Suprapubic skin (tissue), 4 donors: ENCODE results near the gene CUL1. TPM values are rescaled to one million over a fixed set of nuclear protein-coding genes. Genes with fewer than 3 reads are reported as not detected.

Experiments used
- DNase-seq, 2 donors: peaks; one replicate each; pipeline ENCODE4 v3.0.0-alpha.2; 2019; ENCODE audit warnings: low spot score in 2 of 2
- H3K27ac ChIP-seq: fragments of 200-600 bp; sonication (generic); one replicate; pipeline ENCODE4 v1.5.1; 2019
- H3K27me3 ChIP-seq: fragments of 200-600 bp; sonication (generic); one replicate; pipeline ENCODE4 v1.5.1; 2019
- H3K36me3 ChIP-seq: fragments of 200-600 bp; sonication (generic); one replicate; pipeline ENCODE4 v1.5.1; 2019
- H3K4me1 ChIP-seq: fragments of 200-600 bp; sonication (generic); one replicate; pipeline ENCODE4 v1.5.1; 2019
- H3K4me3 ChIP-seq: fragments of 200-600 bp; sonication (generic); one replicate; pipeline ENCODE4 v1.5.1; 2019; ENCODE audit warnings: mild to moderate bottlenecking
- H3K9me3 ChIP-seq: fragments of 200-600 bp; sonication (generic); one replicate; pipeline ENCODE4 v1.5.1; 2019
- EP300 ChIP-seq: sonication (generic); formaldehyde crosslinking; IDR thresholded peaks from one replicate; pipeline ENCODE4 v1.6.1; 2017; ENCODE audit warnings: antibody characterized with exemption
- POLR2A ChIP-seq, 2 donors: fragments of 450-650 bp; IDR thresholded peaks; one replicate each; pipeline ENCODE4 v1.6.1; 2017; ENCODE audit warnings: antibody characterized with exemption in 2 of 2, mild to moderate bottlenecking in 2 of 2, moderate library complexity in 2 of 2
- POLR2AphosphoS5 ChIP-seq, 3 donors: sonication (generic); formaldehyde crosslinking; IDR thresholded peaks; one replicate each; pipeline ENCODE4 v1.6.1; 2017; ENCODE audit warnings: antibody characterized with exemption in 3 of 3
- WGBS: methylation state at CpG from one replicate; pipeline ENCODE4 v1.1.5; 2018; 5-methylcytosine and 5-hydroxymethylcytosine counted together
- total RNA-seq, 4 donors: library from RNA; depleted of rRNA; stranded (reverse); fragments of >200 nt; gene quantifications; one replicate each; pipeline ENCODE4 v1.1.0, GENCODE V29; 2016
- TF ChIP-seq, protein P1 (sequence below), 2 donors: fragments of 200-600 bp in 1 of 2; fragments of 450-650 bp in 1 of 2; sonication (generic) in 1 of 2; IDR thresholded peaks; one replicate each; pipeline ENCODE4 v1.5.1; 2016 to 2019; ENCODE audit warnings: antibody characterized with exemption in 2 of 2, mild to moderate bottlenecking in 1 of 2, moderate library complexity in 1 of 2

Gene CUL1
- total RNA-seq, 4 donors from 2014 or later = 49.6 to 63.0 (median 56.6) TPM

DNA sequence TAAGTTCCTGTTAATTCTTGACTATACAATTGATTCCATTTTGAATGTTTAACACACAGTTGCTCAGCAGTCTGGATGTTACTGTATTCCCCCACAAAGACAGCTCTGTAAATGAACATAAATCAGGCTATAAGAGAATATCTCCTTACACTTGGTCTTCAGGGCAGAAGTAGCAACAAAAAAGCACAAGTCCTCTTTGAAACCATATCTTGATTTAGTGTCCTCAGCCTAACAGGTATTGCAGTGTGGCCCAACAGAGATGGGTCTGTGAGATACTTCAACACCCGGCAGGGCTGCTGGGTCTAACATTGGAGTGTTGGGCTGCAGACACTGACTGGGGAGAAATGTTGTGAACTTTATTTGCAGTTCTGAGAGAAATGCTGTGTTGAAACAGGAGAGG, 75.8 kb downstream of the CUL1 start:
- Histone ChIP-seq H3K36me3 (peaks cover 67% of the 10 kb centered on the region), H3K4me1 (no peaks in the 10 kb centered on the region), H3K27ac (no peak overlapping the region), H3K27me3 (no peaks in the 10 kb centered on the region), H3K4me3 (no peak overlapping the region), H3K9me3 (no peaks in the 10 kb centered on the region)
- DNase-seq = no peak
- 92% methylated on average over 1 of the region's 1 CpG for WGBS
- TF ChIP-seq POLR2AphosphoS5 (IDR thresholded peaks at IDR 0.05) (no peak), POLR2A (IDR thresholded peaks at IDR 0.05) (no peak)

- no peak overlapping the region for H3K4me3 ChIP-seq
- no peak overlapping the region for H3K27ac ChIP-seq
- WGBS = 92% methylated on average over 44 of the region's 44 CpGs
- no peak for DNase-seq
- H3K36me3 ChIP-seq = peaks cover 60% of the 10 kb centered on the region
- no peaks in the 10 kb centered on the region for H3K4me1 ChIP-seq
- H3K9me3 ChIP-seq = no peaks in the 10 kb centered on the region
- no peaks in the 10 kb centered on the region for H3K27me3 ChIP-seq
- TF ChIP-seq, protein P1, sequence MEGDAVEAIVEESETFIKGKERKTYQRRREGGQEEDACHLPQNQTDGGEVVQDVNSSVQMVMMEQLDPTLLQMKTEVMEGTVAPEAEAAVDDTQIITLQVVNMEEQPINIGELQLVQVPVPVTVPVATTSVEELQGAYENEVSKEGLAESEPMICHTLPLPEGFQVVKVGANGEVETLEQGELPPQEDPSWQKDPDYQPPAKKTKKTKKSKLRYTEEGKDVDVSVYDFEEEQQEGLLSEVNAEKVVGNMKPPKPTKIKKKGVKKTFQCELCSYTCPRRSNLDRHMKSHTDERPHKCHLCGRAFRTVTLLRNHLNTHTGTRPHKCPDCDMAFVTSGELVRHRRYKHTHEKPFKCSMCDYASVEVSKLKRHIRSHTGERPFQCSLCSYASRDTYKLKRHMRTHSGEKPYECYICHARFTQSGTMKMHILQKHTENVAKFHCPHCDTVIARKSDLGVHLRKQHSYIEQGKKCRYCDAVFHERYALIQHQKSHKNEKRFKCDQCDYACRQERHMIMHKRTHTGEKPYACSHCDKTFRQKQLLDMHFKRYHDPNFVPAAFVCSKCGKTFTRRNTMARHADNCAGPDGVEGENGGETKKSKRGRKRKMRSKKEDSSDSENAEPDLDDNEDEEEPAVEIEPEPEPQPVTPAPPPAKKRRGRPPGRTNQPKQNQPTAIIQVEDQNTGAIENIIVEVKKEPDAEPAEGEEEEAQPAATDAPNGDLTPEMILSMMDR (IDR thresholded peaks at IDR 0.05) = no peak
- TF ChIP-seq POLR2A (IDR thresholded peaks at IDR 0.05) (no peak), EP300 (no peak), POLR2AphosphoS5 (IDR thresholded peaks at IDR 0.05) (no peak)
These were observed 84.2 kb downstream of the CUL1 start for GRCh38 chr7:148782757-148783456.

- no peak for DNase-seq
- H3K27ac ChIP-seq = no peak overlapping the region
- H3K36me3 ChIP-seq = peaks cover 65% of the 10 kb centered on the region
- no peaks in the 10 kb centered on the region for H3K27me3 ChIP-seq
- no peaks in the 10 kb centered on the region for H3K9me3 ChIP-seq
- no peak overlapping the region for H3K4me3 ChIP-seq
- no peaks in the 10 kb centered on the region for H3K4me1 ChIP-seq
- TF ChIP-seq, protein P1 (IDR thresholded peaks at IDR 0.05) = no peak
- TF ChIP-seq POLR2A (IDR thresholded peaks at IDR 0.05) (no peak), POLR2AphosphoS5 (IDR thresholded peaks at IDR 0.05) (no peak), EP300 (no peak)
- WGBS = 75% methylated on average over 15 of the region's 15 CpGs
These were observed 85.3 kb downstream of the CUL1 start for GRCh38 chr7:148783801-148784527.

- H3K4me1 ChIP-seq = no peaks in the 10 kb centered on the region
- DNase-seq = no peak
- peaks cover 78% of the 10 kb centered on the region for H3K36me3 ChIP-seq
- WGBS = 95% methylated on average over 12 of the region's 14 CpGs
- H3K27me3 ChIP-seq = no peaks in the 10 kb centered on the region
- no peaks in the 10 kb centered on the region for H3K9me3 ChIP-seq
- no peak overlapping the region for H3K4me3 ChIP-seq
- TF ChIP-seq POLR2A (IDR thresholded peaks at IDR 0.05) (no peak), POLR2AphosphoS5 (IDR thresholded peaks at IDR 0.05) (no peak), EP300 (no peak)
- TF ChIP-seq, protein P1 (IDR thresholded peaks at IDR 0.05) = no peak
- no peak overlapping the region for H3K27ac ChIP-seq
These were observed 89.0 kb downstream of the CUL1 start for GRCh38 chr7:148787571-148788295.

GRCh38 chr7:148789220-148789619, 90.5 kb downstream of the CUL1 start:
- H3K4me3 ChIP-seq = no peak overlapping the region
- H3K9me3 ChIP-seq = no peaks in the 10 kb centered on the region
- H3K36me3 ChIP-seq = peaks cover 88% of the 10 kb centered on the region
- H3K4me1 ChIP-seq = no peaks in the 10 kb centered on the region
- no peak for DNase-seq
- no peaks in the 10 kb centered on the region for H3K27me3 ChIP-seq
- TF ChIP-seq, protein P1 (IDR thresholded peaks at IDR 0.05) = no peak
- TF ChIP-seq POLR2AphosphoS5 (IDR thresholded peaks at IDR 0.05) (no peak), POLR2A (IDR thresholded peaks at IDR 0.05) (no peak), EP300 (no peak)
- H3K27ac ChIP-seq = no peak overlapping the region
- WGBS = 89% methylated on average over 7 of the region's 7 CpGs
